Renal cortex interstitium (tissue), 11 donors: ENCODE measurements around the gene CEP57. TPM values are rescaled to one million over a fixed set of nuclear protein-coding genes. Genes with fewer than 3 reads are reported as not detected.
"Not testable (repeated sequence)": the region's sequence is repeated elsewhere in the genome, so short reads cannot be mapped to it uniquely, and the experiment has no call there.

Source experiments
- DNase-seq, 11 donors: peaks; one replicate each; pipeline ENCODE4 v3.0.0-alpha.2; 2013; ENCODE audit warnings: low read depth in 9 of 11, low spot score in 4 of 11; ENCODE audit errors: extremely low read depth in 1 of 11
- polyA plus RNA-seq, 3 donors: library from polyadenylated mRNA; unstranded; fragments of 120-200 nt; gene quantifications; one replicate each; pipeline ENCODE4 v1.2.1, GENCODE V29; 2013; ENCODE audit not compliant: insufficient read length in 3 of 3

The CEP57 gene
- polyA plus RNA-seq, 3 donors: 72.5 to 106 (median 93.7) TPM

GRCh38 chr11:95790933-95791708 lies 823 bp downstream of the CEP57 start:
- peak in 9 of 11 donors; percentile 47 to 73 (median 61) for DNase-seq

- DNase-seq: no peak
Observed at GRCh38 chr11:95791709-95792033, 1.4 kb downstream of the CEP57 start.

GRCh38 chr11:95792200-95792599 lies 1.9 kb downstream of the CEP57 start:
- no peak for DNase-seq

- DNase-seq: no peak
Observed at GRCh38 chr11:95792700-95793099, 2.4 kb downstream of the CEP57 start.

- DNase-seq: no peak
Observed at GRCh38 chr11:95793116-95793515, 2.8 kb downstream of the CEP57 start.

GRCh38 chr11:95794086-95794485 lies 3.8 kb downstream of the CEP57 start:
- DNase-seq: no peak

GRCh38 chr11:95795627-95796295 lies 5.5 kb downstream of the CEP57 start:
- DNase-seq: no peak

- DNase-seq: peak in 6 of 11 donors; percentile 7 to 46 (median 32)
Observed at GRCh38 chr11:95796501-95796900, 6.2 kb downstream of the CEP57 start.

- DNase-seq: no peak
Observed at GRCh38 chr11:95799546-95799945, 9.2 kb downstream of the CEP57 start.

GRCh38 chr11:95800438-95800837 lies 10.1 kb downstream of the CEP57 start:
- DNase-seq: no peak

GRCh38 chr11:95802806-95803205 lies 12.5 kb downstream of the CEP57 start:
- no peak for DNase-seq

GRCh38 chr11:95803973-95804372 lies 13.7 kb downstream of the CEP57 start:
- no peak for DNase-seq

- no peak for DNase-seq
Observed at GRCh38 chr11:95805869-95806268, 15.6 kb downstream of the CEP57 start.

GRCh38 chr11:95806464-95806863 lies 16.2 kb downstream of the CEP57 start:
- DNase-seq: not testable (repeated sequence)

GRCh38 chr11:95811052-95811451 lies 20.8 kb downstream of the CEP57 start:
- not testable (repeated sequence) for DNase-seq

- no peak for DNase-seq
Observed at GRCh38 chr11:95816037-95816436, 25.7 kb downstream of the CEP57 start.

- DNase-seq: no peak
Observed at GRCh38 chr11:95821640-95822039, 31.3 kb downstream of the CEP57 start.

GRCh38 chr11:95827696-95828095 lies 37.4 kb downstream of the CEP57 start:
- no peak for DNase-seq

GRCh38 chr11:95829580-95830259 lies 39.4 kb downstream of the CEP57 start:
- DNase-seq: no peak

GRCh38 chr11:95831198-95831883 lies 41.0 kb downstream of the CEP57 start:
- no peak for DNase-seq
